Stomach (tissue), 4 donors: Measurements from ENCODE around the gene BCL6.
A peak's percentile ranks its signal among the peaks of the same experiment; 100 is the strongest.

ENCODE experiments used
- POLR2A ChIP-seq, 4 donors: fragments of 450-650 bp; IDR thresholded peaks; one replicate each; pipeline ENCODE4 v1.6.1; 2016; ENCODE audit warnings: antibody characterized with exemption in 4 of 4, control low read depth in 2 of 4, mild to moderate bottlenecking in 1 of 4, moderate library complexity in 1 of 4
- POLR2AphosphoS5 ChIP-seq, 3 donors: sonication (generic); formaldehyde crosslinking; IDR thresholded peaks; one replicate each; pipeline ENCODE4 v1.6.1; 2016; ENCODE audit warnings: antibody characterized with exemption in 3 of 3
- TF ChIP-seq, protein P1 (sequence below), 7 experiments: fragments of 450-650 bp in 4 of 7; fragments of 200-600 bp in 3 of 7; sonication (generic) in 3 of 7; IDR thresholded peaks; one replicate each; pipeline ENCODE4 v1.5.1; 2016 to 2019; ENCODE audit warnings: antibody characterized with exemption in 7 of 7, control low read depth in 2 of 7, mild to moderate bottlenecking in 1 of 7

DNA sequence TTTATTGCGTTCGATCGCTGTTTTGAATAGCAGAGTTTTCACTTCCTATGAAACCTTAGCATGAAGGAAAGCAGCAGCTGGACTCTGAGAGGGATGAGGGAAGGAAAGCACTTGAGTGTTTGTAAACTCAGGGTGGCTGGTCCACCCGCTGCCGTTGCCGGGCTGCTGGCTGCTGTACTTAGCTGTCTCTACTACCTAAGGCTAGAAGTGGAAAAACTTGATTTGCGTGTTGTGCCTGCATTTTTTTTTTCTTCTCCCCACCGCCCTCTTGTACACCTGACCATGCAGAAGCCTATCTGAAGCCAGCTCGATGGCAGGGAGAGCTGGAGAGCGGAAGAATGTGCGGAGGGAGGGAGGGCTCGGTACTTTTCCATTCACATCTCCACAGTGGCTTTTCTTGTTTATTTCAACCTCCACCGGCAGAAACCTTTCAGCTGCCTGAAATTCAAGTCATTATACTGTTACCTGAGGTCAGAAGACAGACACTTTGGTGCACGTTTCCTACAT, 4.8 kb upstream of the BCL6 start:
- TF ChIP-seq POLR2A (IDR thresholded peaks at IDR 0.05) (peak in 2 of 4 donors; percentile 8 to 43), POLR2AphosphoS5 (IDR thresholded peaks at IDR 0.05) (peak; percentile 57 to 84 (median 83))
- TF ChIP-seq, protein P1, sequence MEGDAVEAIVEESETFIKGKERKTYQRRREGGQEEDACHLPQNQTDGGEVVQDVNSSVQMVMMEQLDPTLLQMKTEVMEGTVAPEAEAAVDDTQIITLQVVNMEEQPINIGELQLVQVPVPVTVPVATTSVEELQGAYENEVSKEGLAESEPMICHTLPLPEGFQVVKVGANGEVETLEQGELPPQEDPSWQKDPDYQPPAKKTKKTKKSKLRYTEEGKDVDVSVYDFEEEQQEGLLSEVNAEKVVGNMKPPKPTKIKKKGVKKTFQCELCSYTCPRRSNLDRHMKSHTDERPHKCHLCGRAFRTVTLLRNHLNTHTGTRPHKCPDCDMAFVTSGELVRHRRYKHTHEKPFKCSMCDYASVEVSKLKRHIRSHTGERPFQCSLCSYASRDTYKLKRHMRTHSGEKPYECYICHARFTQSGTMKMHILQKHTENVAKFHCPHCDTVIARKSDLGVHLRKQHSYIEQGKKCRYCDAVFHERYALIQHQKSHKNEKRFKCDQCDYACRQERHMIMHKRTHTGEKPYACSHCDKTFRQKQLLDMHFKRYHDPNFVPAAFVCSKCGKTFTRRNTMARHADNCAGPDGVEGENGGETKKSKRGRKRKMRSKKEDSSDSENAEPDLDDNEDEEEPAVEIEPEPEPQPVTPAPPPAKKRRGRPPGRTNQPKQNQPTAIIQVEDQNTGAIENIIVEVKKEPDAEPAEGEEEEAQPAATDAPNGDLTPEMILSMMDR (IDR thresholded peaks at IDR 0.05): peak in 1 of 7 experiments; percentile 15
